K562 (cell line): ENCODE results near the gene NAT14. TPM values are rescaled to one million over a fixed set of nuclear protein-coding genes. Genes with fewer than 3 reads are reported as not detected.
A peak's percentile ranks its signal among the peaks of the same experiment; 100 is the strongest.

ENCODE experiments used
- BCL6 ChIP-seq: fragments of 250-450 bp; sonication (Bioruptor Pico); IDR thresholded peaks from 2 replicates; pipeline ENCODE4 v1.4.0; 2020
- BRF1 ChIP-seq: IDR thresholded peaks from 3 replicates; pipeline ENCODE4 v1.6.1; 2011; ENCODE audit warnings: borderline replicate concordance, mild to moderate bottlenecking; ENCODE audit not compliant: insufficient read length; ENCODE audit errors: extremely low read depth
- CHD4 ChIP-seq: fragments of 200-600 bp; sonication (generic); IDR thresholded peaks from 3 replicates; pipeline ENCODE4 v1.6.1; 2012; ENCODE audit warnings: low read depth, mild to moderate bottlenecking, mixed read lengths, low read length, inconsistent platforms; ENCODE audit not compliant: insufficient read depth, insufficient replicate concordance, poor library complexity, severe bottlenecking
- CREM ChIP-seq: IDR thresholded peaks from 2 replicates; pipeline ENCODE4 v1.6.1; 2014; ENCODE audit warnings: antibody characterized with exemption, low read depth
- DACH1 ChIP-seq: fragments of 450-650 bp; IDR thresholded peaks from 2 replicates; pipeline ENCODE4 v1.6.1; 2018; ENCODE audit not compliant: partially characterized antibody
- FUS ChIP-seq: fragments of 200-400 bp; formaldehyde crosslinking; optimal IDR thresholded peaks from 2 replicates; pipeline ENCODE3; 2017; ENCODE audit warnings: low read depth, low read length
- HDAC1 ChIP-seq, 2 experiments: fragments of 450-650 bp; IDR thresholded peaks; 2 replicates each; pipeline ENCODE4 v1.6.1; 2016 to 2017; ENCODE audit warnings: inconsistent platforms in 1 of 2, mild to moderate bottlenecking in 1 of 2, moderate library complexity in 1 of 2
- HLTF ChIP-seq: fragments of 450-650 bp; IDR thresholded peaks from 2 replicates; pipeline ENCODE4 v1.6.1; 2016
- L3MBTL2 ChIP-seq: fragments of 450-650 bp; IDR thresholded peaks from 2 replicates; pipeline ENCODE4 v1.6.1; 2016; ENCODE audit warnings: mild to moderate bottlenecking, moderate library complexity
- LEF1 ChIP-seq: fragments of 450-650 bp; IDR thresholded peaks from 2 replicates; pipeline ENCODE4 v1.6.1; 2016; ENCODE audit warnings: mild to moderate bottlenecking
- MYC ChIP-seq, 2 experiments: fragments of 250-450 bp in 1 of 2; sonication (Bioruptor Pico) in 1 of 2; IDR thresholded peaks; 2 replicates each; pipeline versions ENCODE4 v1.5.1 to v1.6.1; 2012 to 2021; ENCODE audit warnings: low read depth in 2 of 2, borderline replicate concordance in 1 of 2, improper control_type of control experiment in 1 of 2, low read length in 1 of 2, mild to moderate bottlenecking in 1 of 2, moderate library complexity in 1 of 2
- NEUROD1 ChIP-seq: fragments of 150-350 bp; IDR thresholded peaks from 2 replicates; pipeline ENCODE4 v1.6.1; 2014; ENCODE audit warnings: borderline replicate concordance, low read length, low read depth; ENCODE audit not compliant: partially characterized antibody
- RFX7 ChIP-seq: fragments of 250-450 bp; sonication (Bioruptor Pico); IDR thresholded peaks from 2 replicates; pipeline ENCODE4 v1.5.1; 2021; ENCODE audit warnings: mild to moderate bottlenecking
- SRSF9 ChIP-seq: fragments of 200-400 bp; formaldehyde crosslinking; IDR thresholded peaks from 2 replicates; pipeline ENCODE4 v1.6.1; 2017; ENCODE audit warnings: low read depth, low read length, borderline replicate concordance
- ZNF282 ChIP-seq: sonication (generic); formaldehyde crosslinking; IDR thresholded peaks from 2 replicates; pipeline ENCODE4 v1.8.1; 2023; ENCODE audit warnings: missing genetic modification reagents
- polyA plus RNA-seq, 8 experiments: library from polyadenylated mRNA; depleted of rRNA in 4 of 8; stranded (reverse) in 5 of 8; unstranded in 3 of 8; fragments of >200 nt; fragmentation: Nextera tagmentation in 2 of 8; fragmentation: Illumina TruSeq in 1 of 8; extraction: Ambion mirVana in 2 of 8; extraction: Trizol in 1 of 8; gene quantifications; 2 replicates each; pipeline versions ENCODE4 v1.2.1 to v1.2.3, GENCODE V29; 2011 to 2014; ENCODE audit warnings: inconsistent platforms in 1 of 8, missing spikeins in 1 of 8
- total RNA-seq, 7 experiments: library from RNA; depleted of rRNA in 6 of 7; stranded (reverse); fragments of >200 nt in 6 of 7; fragmentation: Illumina TruSeq in 2 of 7; extraction: Trizol in 2 of 7; gene quantifications; 2 replicates each; pipeline versions ENCODE4 v1.2.1 to v1.2.3, GENCODE V29; 2011 to 2021; ENCODE audit warnings: low replicate concordance in 1 of 7
- TF ChIP-seq, protein P1 (sequence below): fragments of 250-450 bp; sonication (Bioruptor Pico); IDR thresholded peaks from 2 replicates; pipeline ENCODE4 v1.4.0; 2020; ENCODE audit warnings: mild to moderate bottlenecking, moderate library complexity

Gene NAT14
- total and polyA plus RNA-seq, 9 of the 15 experiments (the other 6 are each of a cell fraction or from before 2014, with no cell fraction given): 2.4 to 77.0 (median 26.7) TPM

GRCh38 chr19:55447421-55448174 lies 37.4 kb upstream of the NAT14 start (continued):
- TF ChIP-seq CHD4 (peak; percentile 78), L3MBTL2 (no peak; the same call in 1 of the 2 replicates), FUS (no peak), BRF1 (no peak), ZNF282 (CRISPR knock-in tag) (no peak), LEF1 (no peak), SRSF9 (no peak), CREM (0 out of 2 replicates have a peak, but pooled peaks have one; percentile 12), HDAC1 (IDR thresholded peaks at IDR 0.05) (peak in 1 of 2 experiments; percentile 41; a peak in 1 of 4 replicates), RFX7 (CRISPR knock-in tag) (no peak), HLTF (no peak), MYC (IDR thresholded peaks at IDR 0.05; ENCODE audit: low read depth, low read length) (peak; percentile 54; the same call in 1 of the 2 replicates), MYC (CRISPR knock-in tag; IDR thresholded peaks at IDR 0.05; ENCODE audit: borderline replicate concordance, low read depth) (no peak), NEUROD1 (no peak), DACH1 (no peak), BCL6 (CRISPR knock-in tag) (no peak)
- TF ChIP-seq, protein P1, sequence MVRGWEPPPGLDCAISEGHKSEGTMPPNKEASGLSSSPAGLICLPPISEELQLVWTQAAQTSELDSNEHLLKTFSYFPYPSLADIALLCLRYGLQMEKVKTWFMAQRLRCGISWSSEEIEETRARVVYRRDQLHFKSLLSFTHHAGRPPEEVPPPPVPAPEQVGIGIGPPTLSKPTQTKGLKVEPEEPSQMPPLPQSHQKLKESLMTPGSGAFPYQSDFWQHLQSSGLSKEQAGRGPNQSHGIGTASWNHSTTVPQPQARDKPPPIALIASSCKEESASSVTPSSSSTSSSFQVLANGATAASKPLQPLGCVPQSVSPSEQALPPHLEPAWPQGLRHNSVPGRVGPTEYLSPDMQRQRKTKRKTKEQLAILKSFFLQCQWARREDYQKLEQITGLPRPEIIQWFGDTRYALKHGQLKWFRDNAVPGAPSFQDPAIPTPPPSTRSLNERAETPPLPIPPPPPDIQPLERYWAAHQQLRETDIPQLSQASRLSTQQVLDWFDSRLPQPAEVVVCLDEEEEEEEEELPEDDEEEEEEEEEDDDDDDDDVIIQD (CRISPR knock-in tag): no peak
